Ascending aorta (tissue), 2 donors: ENCODE measurements around the gene MSRB3. TPM values are rescaled to one million over a fixed set of nuclear protein-coding genes. Genes with fewer than 3 reads are reported as not detected.

ENCODE experiments used
- DNase-seq, 2 donors: peaks; one replicate each; pipeline ENCODE4 v3.0.0-alpha.2; 2019; ENCODE audit warnings: low spot score in 2 of 2
- H3K27ac ChIP-seq, 2 donors: fragments of 200-600 bp; sonication (generic); one replicate each; pipeline ENCODE4 v1.5.1; 2016 to 2017; ENCODE audit warnings: mild to moderate bottlenecking in 1 of 2
- H3K27me3 ChIP-seq: fragments of 200-600 bp; sonication (generic); one replicate; pipeline ENCODE4 v1.5.1; 2017
- H3K36me3 ChIP-seq, 2 donors: fragments of 200-600 bp; sonication (generic); one replicate each; pipeline ENCODE4 v1.5.1; 2016
- H3K4me1 ChIP-seq, 2 donors: fragments of 200-600 bp; sonication (generic); one replicate each; pipeline ENCODE4 v1.5.1; 2016 to 2017; ENCODE audit warnings: mild to moderate bottlenecking in 1 of 2
- H3K4me3 ChIP-seq, 2 donors: fragments of 200-600 bp; sonication (generic); one replicate each; pipeline ENCODE4 v1.5.1; 2016 to 2017; ENCODE audit warnings: mild to moderate bottlenecking in 1 of 2
- H3K9me3 ChIP-seq, 2 donors: fragments of 200-600 bp; sonication (generic); one replicate each; pipeline ENCODE4 v1.5.1; 2016
- intact Hi-C: fragments of 100-400 bp; cut with DNase I; formaldehyde crosslinking; loops from one replicate; pipeline ENCODE4 v1.15.1; 2023
- total RNA-seq: library from RNA; depleted of rRNA; stranded (reverse); fragments of >200 nt; gene quantifications from one replicate; pipeline ENCODE4 v1.1.0, GENCODE V29; 2016
- TF ChIP-seq, protein P1 (sequence below), 3 experiments: fragments of 200-600 bp in 2 of 3; fragments of 450-650 bp in 1 of 3; sonication (generic) in 2 of 3; IDR thresholded peaks; one replicate each; pipeline ENCODE4 v1.5.1; 2016 to 2019; ENCODE audit warnings: antibody characterized with exemption in 3 of 3, mild to moderate bottlenecking in 1 of 3, moderate library complexity in 1 of 3

MSRB3 gene
- total RNA-seq, 1 donor from 2014 or later = 79.4 TPM

GRCh38 chr12:65510007-65510406, 231.5 kb downstream of the MSRB3 start:
- no peak overlapping the region for H3K27ac ChIP-seq
- no peak for DNase-seq
- no peaks in the 10 kb centered on the region for H3K9me3 ChIP-seq
- H3K36me3 ChIP-seq = no peaks in the 10 kb centered on the region
- no peak overlapping the region for H3K4me3 ChIP-seq
- TF ChIP-seq, protein P1, sequence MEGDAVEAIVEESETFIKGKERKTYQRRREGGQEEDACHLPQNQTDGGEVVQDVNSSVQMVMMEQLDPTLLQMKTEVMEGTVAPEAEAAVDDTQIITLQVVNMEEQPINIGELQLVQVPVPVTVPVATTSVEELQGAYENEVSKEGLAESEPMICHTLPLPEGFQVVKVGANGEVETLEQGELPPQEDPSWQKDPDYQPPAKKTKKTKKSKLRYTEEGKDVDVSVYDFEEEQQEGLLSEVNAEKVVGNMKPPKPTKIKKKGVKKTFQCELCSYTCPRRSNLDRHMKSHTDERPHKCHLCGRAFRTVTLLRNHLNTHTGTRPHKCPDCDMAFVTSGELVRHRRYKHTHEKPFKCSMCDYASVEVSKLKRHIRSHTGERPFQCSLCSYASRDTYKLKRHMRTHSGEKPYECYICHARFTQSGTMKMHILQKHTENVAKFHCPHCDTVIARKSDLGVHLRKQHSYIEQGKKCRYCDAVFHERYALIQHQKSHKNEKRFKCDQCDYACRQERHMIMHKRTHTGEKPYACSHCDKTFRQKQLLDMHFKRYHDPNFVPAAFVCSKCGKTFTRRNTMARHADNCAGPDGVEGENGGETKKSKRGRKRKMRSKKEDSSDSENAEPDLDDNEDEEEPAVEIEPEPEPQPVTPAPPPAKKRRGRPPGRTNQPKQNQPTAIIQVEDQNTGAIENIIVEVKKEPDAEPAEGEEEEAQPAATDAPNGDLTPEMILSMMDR (IDR thresholded peaks at IDR 0.05) = no peak
- no peaks in the 10 kb centered on the region for H3K4me1 ChIP-seq
- no peaks in the 10 kb centered on the region for H3K27me3 ChIP-seq
- intact Hi-C loops = no loop called here

- TF ChIP-seq, protein P1 (IDR thresholded peaks at IDR 0.05) = no peak
- intact Hi-C loops = no loop called here
- Histone ChIP-seq H3K27me3 (no peaks in the 10 kb centered on the region), H3K9me3 (no peaks in the 10 kb centered on the region), H3K36me3 (no peaks in the 10 kb centered on the region), H3K4me3 (no peak overlapping the region), H3K4me1 (no peaks in the 10 kb centered on the region), H3K27ac (no peak overlapping the region)
- no peak for DNase-seq
These were observed 232.1 kb downstream of the MSRB3 start for GRCh38 chr12:65510584-65511050.

- H3K4me1 ChIP-seq = no peaks in the 10 kb centered on the region
- H3K27me3 ChIP-seq = no peaks in the 10 kb centered on the region
- H3K9me3 ChIP-seq = no peaks in the 10 kb centered on the region
- H3K4me3 ChIP-seq = no peak overlapping the region
- no peaks in the 10 kb centered on the region for H3K36me3 ChIP-seq
- no peak for DNase-seq
- TF ChIP-seq, protein P1 (IDR thresholded peaks at IDR 0.05) = no peak
- intact Hi-C loops = no loop called here
- no peak overlapping the region for H3K27ac ChIP-seq
These were observed 232.8 kb downstream of the MSRB3 start for GRCh38 chr12:65511134-65511834.

- no peak for DNase-seq
- H3K27ac ChIP-seq = no peak overlapping the region
- no peaks in the 10 kb centered on the region for H3K27me3 ChIP-seq
- intact Hi-C loops = no loop called here
- H3K36me3 ChIP-seq = no peaks in the 10 kb centered on the region
- TF ChIP-seq, protein P1 (IDR thresholded peaks at IDR 0.05) = no peak
- no peaks in the 10 kb centered on the region for H3K4me1 ChIP-seq
- H3K9me3 ChIP-seq = no peaks in the 10 kb centered on the region
- H3K4me3 ChIP-seq = no peak overlapping the region
These were observed 233.4 kb downstream of the MSRB3 start for GRCh38 chr12:65511912-65512311.

Other genes with a start within 250 kb of the MSRB3 start
- gene WIF1, start 157.4 kb upstream of the MSRB3 start, total RNA-seq = not detected
- 10.6 TPM for gene LEMD3, start 109.1 kb upstream of the MSRB3 start, total RNA-seq